Tibial nerve (tissue), 4 donors: Measurements from ENCODE around the gene RTCA. TPM values are rescaled to one million over a fixed set of nuclear protein-coding genes. Genes with fewer than 3 reads are reported as not detected.
"Not testable (repeated sequence)": the region's sequence is repeated elsewhere in the genome, so short reads cannot be mapped to it uniquely, and the experiment has no call there.

Experiments
- DNase-seq, 2 donors: peaks; one replicate each; pipeline ENCODE4 v3.0.0-alpha.2; 2019; ENCODE audit warnings: low spot score in 2 of 2
- H3K27ac ChIP-seq, 4 donors: fragments of 200-600 bp; sonication (generic) in 3 of 4; one replicate each; pipeline ENCODE4 v1.5.1; 2017 to 2019; ENCODE audit warnings: mild to moderate bottlenecking in 1 of 4
- H3K27me3 ChIP-seq, 2 donors: fragments of 200-600 bp; sonication (generic) in 1 of 2; one replicate each; pipeline versions ENCODE4 v1.5.1 to v1.6.0; 2017 to 2019
- H3K36me3 ChIP-seq, 3 donors: fragments of 200-600 bp; sonication (generic); one replicate each; pipeline ENCODE4 v1.5.1; 2018 to 2019
- H3K4me1 ChIP-seq, 4 donors: fragments of 200-600 bp; sonication (generic) in 3 of 4; one replicate each; pipeline ENCODE4 v1.5.1; 2017 to 2019
- H3K4me3 ChIP-seq, 4 donors: fragments of 200-600 bp; sonication (generic) in 3 of 4; one replicate each; pipeline ENCODE4 v1.5.1; 2017 to 2019; ENCODE audit warnings: mild to moderate bottlenecking in 1 of 4, moderate library complexity in 1 of 4
- H3K9me3 ChIP-seq, 4 donors: fragments of 200-600 bp; sonication (generic) in 3 of 4; one replicate each; pipeline ENCODE4 v1.5.1; 2017 to 2019
- EP300 ChIP-seq, 2 donors: sonication (generic); formaldehyde crosslinking; IDR thresholded peaks; one replicate each; pipeline ENCODE4 v1.6.1; 2017; ENCODE audit warnings: antibody characterized with exemption in 2 of 2, mild to moderate bottlenecking in 1 of 2
- POLR2A ChIP-seq, 2 donors: fragments of 450-650 bp; IDR thresholded peaks; one replicate each; pipeline ENCODE4 v1.6.1; 2017; ENCODE audit warnings: antibody characterized with exemption in 2 of 2, mild to moderate bottlenecking in 2 of 2, moderate library complexity in 2 of 2
- WGBS, 2 donors: methylation state at CpG; one replicate each; pipeline ENCODE4 v1.1.5; 2018; 5-methylcytosine and 5-hydroxymethylcytosine counted together
- total RNA-seq, 4 donors: library from RNA; depleted of rRNA; stranded (reverse); fragments of >200 nt; gene quantifications; one replicate each; pipeline ENCODE4 v1.1.0, GENCODE V29; 2016
- TF ChIP-seq, protein P1 (sequence below), 5 experiments: fragments of 200-600 bp in 3 of 5; fragments of 450-650 bp in 2 of 5; sonication (generic) in 3 of 5; IDR thresholded peaks; one replicate each; pipeline ENCODE4 v1.5.1; 2016 to 2019; ENCODE audit warnings: antibody characterized with exemption in 5 of 5, mild to moderate bottlenecking in 3 of 5, moderate library complexity in 2 of 5

The RTCA gene
- total RNA-seq, 4 donors from 2014 or later, result 21.9 to 30.6 (median 23.2) TPM

DNA sequence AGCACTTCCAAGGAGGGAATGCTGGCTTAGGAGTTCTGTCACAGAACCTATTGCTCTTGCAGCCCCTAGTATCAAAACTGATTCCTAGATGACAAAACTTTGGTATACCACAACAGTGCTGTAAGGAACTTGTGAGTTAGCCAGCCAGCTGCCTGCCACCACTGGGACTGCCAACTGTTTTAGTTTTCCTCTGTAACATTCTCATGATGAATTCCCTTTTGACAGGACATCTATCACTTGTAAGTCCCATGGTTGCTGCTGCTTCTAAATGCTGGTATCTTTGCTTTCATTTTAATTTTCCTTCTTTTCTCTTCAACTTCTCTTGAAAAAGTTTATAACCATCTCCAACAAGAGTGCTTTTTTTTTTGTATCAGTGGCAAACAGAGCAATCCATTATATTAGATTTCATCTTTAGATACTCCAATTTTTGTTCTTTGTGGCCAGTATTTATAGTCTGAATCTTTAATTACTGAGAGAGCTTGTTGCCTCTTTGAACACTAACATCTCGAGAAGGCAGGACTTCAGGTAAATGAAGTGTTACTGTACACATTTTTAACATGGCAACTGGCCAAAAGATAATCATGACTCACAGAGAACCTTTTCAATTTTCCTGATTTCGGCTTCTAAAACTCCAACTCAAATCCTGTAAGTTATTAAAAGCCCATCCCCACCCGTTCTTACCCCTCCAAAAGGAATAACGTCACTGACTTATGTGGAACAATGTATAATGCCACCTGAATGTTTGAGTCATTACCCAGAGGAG is 36.2 kb upstream of the RTCA start:
- no peak overlapping the region for H3K4me3 ChIP-seq
- H3K9me3 ChIP-seq, result no peaks in the 10 kb centered on the region
- DNase-seq, result no peak
- no peak overlapping the region for H3K27ac ChIP-seq
- H3K27me3 ChIP-seq, result no peaks in the 10 kb centered on the region
- peaks cover 0 to 65% (median 0%) of the 10 kb centered on the region in 3 donors for H3K36me3 ChIP-seq
- TF ChIP-seq POLR2A (IDR thresholded peaks at IDR 0.05), result no peak
- TF ChIP-seq, protein P1, sequence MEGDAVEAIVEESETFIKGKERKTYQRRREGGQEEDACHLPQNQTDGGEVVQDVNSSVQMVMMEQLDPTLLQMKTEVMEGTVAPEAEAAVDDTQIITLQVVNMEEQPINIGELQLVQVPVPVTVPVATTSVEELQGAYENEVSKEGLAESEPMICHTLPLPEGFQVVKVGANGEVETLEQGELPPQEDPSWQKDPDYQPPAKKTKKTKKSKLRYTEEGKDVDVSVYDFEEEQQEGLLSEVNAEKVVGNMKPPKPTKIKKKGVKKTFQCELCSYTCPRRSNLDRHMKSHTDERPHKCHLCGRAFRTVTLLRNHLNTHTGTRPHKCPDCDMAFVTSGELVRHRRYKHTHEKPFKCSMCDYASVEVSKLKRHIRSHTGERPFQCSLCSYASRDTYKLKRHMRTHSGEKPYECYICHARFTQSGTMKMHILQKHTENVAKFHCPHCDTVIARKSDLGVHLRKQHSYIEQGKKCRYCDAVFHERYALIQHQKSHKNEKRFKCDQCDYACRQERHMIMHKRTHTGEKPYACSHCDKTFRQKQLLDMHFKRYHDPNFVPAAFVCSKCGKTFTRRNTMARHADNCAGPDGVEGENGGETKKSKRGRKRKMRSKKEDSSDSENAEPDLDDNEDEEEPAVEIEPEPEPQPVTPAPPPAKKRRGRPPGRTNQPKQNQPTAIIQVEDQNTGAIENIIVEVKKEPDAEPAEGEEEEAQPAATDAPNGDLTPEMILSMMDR (IDR thresholded peaks at IDR 0.05), result no peak
- no peak for TF ChIP-seq EP300 (IDR thresholded peaks at IDR 0.05)
- WGBS, 2 donors, result 66 to 70% methylated on average over 4 of the region's 4 CpGs
- no peaks in the 10 kb centered on the region for H3K4me1 ChIP-seq

DNA sequence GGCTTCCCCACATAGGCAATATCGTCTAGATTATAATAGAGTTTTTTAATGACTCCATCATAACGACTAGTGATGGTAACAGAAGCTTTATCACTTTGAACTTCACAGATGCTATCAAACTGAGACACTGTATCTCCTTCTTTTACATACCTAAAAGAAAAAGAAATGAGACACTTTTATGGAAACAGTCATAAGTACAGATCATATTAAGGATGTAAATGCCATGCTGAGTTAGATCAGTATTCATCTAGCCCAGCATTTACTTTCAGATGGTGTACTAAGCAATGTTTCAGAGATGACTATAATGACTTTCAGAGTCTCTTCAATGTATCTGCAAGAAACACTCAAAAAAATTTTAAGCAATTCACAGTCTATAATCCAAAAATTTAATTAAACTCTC is 35.3 kb upstream of the RTCA start:
- WGBS, 2 donors, result 82 to 91% methylated on average over 2 of the region's 2 CpGs
- peaks cover 0 to 65% (median 0%) of the 10 kb centered on the region in 3 donors for H3K36me3 ChIP-seq
- no peaks in the 10 kb centered on the region for H3K9me3 ChIP-seq
- no peaks in the 10 kb centered on the region for H3K4me1 ChIP-seq
- no peaks in the 10 kb centered on the region for H3K27me3 ChIP-seq
- DNase-seq, result no peak
- TF ChIP-seq, protein P1 (IDR thresholded peaks at IDR 0.05), result no peak
- TF ChIP-seq POLR2A (IDR thresholded peaks at IDR 0.05), result no peak
- no peak for TF ChIP-seq EP300 (IDR thresholded peaks at IDR 0.05)
- H3K4me3 ChIP-seq, result no peak overlapping the region
- H3K27ac ChIP-seq, result no peak overlapping the region

DNA sequence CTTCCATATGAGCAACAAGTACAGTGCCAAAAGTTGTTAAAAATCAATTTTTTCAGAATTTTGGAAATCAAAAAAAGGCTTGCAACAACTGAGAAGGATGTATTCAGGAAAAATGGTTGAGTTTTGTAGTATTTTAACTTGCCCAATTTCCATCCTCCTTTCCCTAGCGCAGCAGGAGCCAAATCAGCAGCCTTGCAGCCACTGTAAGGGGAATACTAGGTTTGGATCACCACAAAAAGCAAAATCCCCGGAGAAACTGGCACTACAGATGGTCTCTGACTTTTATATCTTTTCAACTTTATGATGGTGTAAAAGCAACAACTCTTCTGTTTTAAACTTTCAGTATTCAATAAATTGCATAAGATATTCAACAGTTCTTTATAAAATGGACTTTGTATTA is 34.3 kb upstream of the RTCA start:
- Histone ChIP-seq H3K27me3 (no peaks in the 10 kb centered on the region), H3K27ac (no peak overlapping the region), H3K9me3 (no peaks in the 10 kb centered on the region), H3K4me1 (no peaks in the 10 kb centered on the region), H3K4me3 (no peak overlapping the region), H3K36me3 (peaks cover 0 to 71% (median 0%) of the 10 kb centered on the region in 3 donors)
- DNase-seq, result no peak
- no peak for TF ChIP-seq EP300 (IDR thresholded peaks at IDR 0.05)
- TF ChIP-seq, protein P1 (IDR thresholded peaks at IDR 0.05), result no peak
- TF ChIP-seq POLR2A (IDR thresholded peaks at IDR 0.05), result no peak
- 95 to 97% methylated on average over 2 of the region's 2 CpGs for WGBS, 2 donors

DNA sequence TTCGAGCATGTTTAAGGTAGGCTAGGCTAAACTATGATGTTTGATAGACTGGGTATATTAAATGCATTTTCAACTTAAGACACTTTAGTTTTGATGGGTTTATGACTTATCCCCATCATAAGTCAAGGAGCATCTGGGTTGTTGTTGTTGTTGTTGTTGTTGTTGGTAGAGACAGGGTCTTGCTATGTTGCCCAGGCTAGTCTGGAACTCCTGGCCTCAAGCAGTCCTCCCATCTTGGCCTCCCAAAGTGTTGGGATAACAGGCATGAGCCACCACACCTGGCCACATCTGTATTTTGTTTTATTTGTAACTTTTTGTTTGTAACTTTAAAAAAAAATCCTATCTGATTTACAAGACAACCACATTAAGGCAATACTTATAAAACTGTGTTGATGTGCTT is 33.9 kb upstream of the RTCA start:
- no peaks in the 10 kb centered on the region for H3K9me3 ChIP-seq
- WGBS, 2 donors, result 96 to 100% methylated on average over 1 of the region's 1 CpG
- H3K36me3 ChIP-seq, result peaks cover 0 to 74% (median 0%) of the 10 kb centered on the region in 3 donors
- H3K4me3 ChIP-seq, result no peak overlapping the region
- TF ChIP-seq POLR2A (IDR thresholded peaks at IDR 0.05), result no peak
- no peak for TF ChIP-seq EP300 (IDR thresholded peaks at IDR 0.05)
- TF ChIP-seq, protein P1 (IDR thresholded peaks at IDR 0.05), result no peak
- no peaks in the 10 kb centered on the region for H3K27me3 ChIP-seq
- H3K4me1 ChIP-seq, result no peaks in the 10 kb centered on the region
- no peak for DNase-seq
- no peak overlapping the region for H3K27ac ChIP-seq

DNA sequence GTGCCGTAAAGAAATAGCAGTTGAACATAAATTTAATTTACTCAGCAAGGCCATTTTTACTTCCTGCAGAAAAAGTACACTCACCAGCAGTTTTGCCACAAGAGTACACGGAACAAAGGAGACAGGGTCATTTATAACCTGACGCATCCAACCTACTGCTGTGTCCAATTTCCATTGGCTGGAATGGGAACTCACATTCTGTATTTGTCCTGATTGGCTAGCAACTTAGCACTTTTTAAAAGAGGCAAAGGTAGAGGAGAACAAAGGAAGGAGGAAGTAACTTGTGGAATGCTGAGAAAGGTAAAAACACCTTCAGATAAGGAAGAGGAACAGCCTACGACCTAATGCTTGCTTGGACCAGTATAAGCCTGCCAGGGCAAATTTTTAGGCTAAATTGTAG is 32.5 kb upstream of the RTCA start:
- H3K4me1 ChIP-seq, H3K27ac ChIP-seq, H3K4me3 ChIP-seq, H3K9me3 ChIP-seq, H3K27me3 ChIP-seq, DNase-seq: not testable (repeated sequence)
- 89 to 90% methylated on average over 4 of the region's 4 CpGs for WGBS, 2 donors
- peaks cover 0 to 77% (median 0%) of the 10 kb centered on the region in 3 donors for H3K36me3 ChIP-seq
